AG08396 (cell line): ENCODE measurements around the gene CASR.

Experiments
- DNase-seq: peaks from one replicate; pipeline ENCODE4 v3.0.0; 2012; ENCODE audit warnings: low spot score, mixed read lengths

The CASR gene

GRCh38 chr3:122257644-122258364 lies 74.3 kb downstream of the CASR start:
- no peak for DNase-seq

- peak; percentile 80 for DNase-seq
These were observed 75.4 kb downstream of the CASR start for GRCh38 chr3:122258757-122259371.

- no peak for DNase-seq
These were observed 76.7 kb downstream of the CASR start for GRCh38 chr3:122260206-122260605.

DNA sequence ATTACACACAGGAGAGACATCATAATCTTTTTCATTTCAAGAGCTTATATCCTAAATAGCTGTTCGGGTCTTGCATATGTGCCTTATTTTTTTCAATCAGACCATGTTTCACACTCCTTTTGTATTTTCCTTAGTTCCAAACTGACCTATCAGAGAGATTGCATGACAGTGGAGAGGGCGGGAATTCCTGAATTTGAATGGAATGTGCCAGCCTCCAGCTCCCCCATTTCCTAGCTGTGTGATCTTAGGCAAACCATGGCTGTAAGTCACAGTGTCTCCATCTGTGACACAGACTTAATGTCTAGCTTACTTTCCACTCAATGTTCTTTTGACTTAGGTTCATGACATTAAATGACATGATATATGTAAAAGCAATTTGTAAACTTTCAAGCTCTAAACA lies 79.6 kb downstream of the CASR start:
- no peak for DNase-seq

DNA sequence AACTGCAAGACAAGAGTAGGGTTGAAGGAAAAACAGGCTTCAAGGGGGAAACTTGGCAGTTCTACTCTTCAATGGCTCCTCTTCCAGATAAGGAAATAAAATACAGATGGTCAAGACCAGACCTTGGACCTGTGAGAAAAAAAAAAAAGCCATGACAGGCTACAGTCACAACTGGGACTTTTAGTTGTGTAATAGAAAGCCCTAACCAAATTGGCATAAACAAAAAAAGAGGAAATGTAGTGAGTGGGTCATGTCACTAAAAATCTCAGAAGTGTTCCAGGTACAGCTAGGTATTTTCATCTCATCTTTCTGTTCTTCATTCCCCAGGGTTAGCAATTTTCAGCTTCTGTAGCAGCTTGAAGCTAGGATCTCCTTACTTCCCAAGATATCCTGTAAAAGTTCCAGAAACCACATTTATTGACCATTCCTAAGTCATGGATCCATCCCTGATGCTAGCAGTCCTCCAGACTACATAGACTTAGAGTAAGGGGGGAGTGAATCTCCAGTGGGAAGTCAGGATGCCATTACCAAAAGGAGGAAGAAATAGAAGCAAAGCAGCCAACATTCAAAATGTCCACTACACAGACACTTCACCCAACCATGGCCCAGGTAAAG lies 80.6 kb downstream of the CASR start:
- DNase-seq, result no peak

DNA sequence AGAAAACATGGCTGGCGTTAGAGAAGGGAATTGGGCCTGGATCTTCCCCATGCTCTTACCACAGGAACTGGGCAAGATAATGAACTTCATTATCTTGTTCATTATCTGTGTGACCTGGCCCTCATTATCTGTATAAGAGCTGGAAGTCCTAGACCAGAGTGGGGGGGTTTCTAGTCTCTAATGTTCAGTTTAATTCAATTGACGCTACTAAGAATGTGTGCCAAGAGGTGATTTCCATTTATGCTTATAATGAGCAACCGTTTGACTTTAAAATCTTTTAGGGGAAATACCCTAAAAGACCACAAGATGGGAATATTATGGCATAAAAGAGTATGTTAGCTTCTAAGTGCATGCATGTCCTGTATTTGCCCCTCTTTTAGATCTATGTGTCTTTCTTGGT lies 82.5 kb downstream of the CASR start:
- no peak for DNase-seq

DNA sequence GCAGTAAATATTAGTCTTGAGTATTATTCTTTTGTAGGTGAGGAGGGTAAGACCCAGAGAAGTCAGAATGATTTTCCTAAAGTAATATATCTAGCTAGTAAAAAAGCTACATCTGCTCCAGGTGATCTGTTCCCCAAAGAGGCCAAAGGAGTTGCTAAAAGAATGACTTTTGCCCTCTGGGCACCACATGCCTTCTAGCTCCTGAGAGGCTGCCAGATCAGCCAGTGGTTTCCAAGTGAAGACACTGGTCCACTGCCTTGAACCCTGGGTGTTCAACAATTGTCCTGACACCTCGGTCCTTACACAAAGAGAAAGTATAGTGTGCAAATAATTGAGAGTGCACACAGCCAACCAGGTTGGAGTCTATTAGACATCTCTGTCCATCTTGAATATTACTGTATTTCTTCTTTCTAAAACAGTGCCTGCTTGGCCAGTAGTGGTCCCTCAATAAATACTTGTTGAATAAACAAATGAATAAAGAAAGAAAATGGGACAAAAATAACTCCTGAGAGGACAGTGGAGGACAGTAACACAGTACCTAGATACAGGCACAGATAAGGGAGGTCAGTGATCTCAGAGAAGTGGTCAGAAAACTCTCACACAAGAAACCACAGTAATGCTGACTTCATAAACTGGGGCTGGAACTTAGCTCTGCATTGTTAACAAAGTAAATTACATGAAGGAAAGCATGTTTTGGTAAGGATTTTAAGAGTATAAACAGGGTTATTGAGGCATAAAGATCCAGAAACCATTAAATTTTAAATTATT lies 85.0 kb downstream of the CASR start:
- no peak for DNase-seq

DNA sequence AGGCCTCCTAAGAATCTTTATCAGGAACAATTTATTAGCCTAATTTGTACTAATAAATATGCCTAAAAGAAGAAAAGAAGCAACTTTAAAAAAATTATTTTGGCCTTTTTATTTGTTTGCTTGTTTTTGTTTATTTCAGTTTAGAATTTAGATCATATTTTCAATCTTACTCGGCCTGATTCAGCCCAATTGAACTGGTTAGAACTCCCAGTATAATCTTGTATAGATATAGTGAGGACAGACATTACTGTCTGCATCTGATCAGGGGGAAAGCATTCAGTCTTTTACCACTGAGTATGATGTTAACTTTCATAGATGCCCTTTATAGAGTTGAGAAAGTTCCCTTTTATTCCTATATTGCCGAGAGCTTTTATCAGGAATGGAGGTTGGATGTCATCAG lies 85.6 kb downstream of the CASR start:
- DNase-seq, result no peak

DNA sequence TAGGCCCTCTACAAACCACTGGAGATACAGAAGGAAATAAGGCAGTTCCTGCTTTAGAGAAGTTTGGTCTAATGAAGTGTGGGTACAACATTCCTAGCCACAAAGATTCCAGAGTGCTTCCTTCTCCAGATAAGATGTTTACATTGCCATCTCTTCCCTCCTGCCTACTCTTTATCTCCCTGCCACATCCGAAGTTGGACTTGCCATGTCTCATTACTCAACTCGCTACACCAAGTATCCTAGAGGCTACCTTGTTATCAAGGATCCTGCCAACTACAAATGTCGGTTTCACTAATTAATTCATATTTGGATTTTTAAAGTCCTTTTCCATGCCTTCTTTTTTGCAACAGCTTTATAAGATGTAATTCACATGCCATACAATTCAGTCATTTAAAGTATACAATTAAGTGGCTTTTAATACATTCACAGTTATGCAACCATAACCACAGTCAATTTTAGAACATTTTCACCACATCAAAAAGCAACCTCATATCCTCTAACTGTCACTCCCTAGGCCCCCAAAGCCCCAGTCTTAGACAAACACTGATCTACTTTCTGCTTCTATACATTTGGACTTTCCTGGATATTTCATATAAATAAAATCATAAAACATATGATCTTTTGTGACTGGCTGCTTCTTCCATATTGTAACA lies 87.9 kb downstream of the CASR start:
- no peak for DNase-seq

- no peak for DNase-seq
These were observed 89.4 kb downstream of the CASR start for GRCh38 chr3:122272879-122273278.

DNA sequence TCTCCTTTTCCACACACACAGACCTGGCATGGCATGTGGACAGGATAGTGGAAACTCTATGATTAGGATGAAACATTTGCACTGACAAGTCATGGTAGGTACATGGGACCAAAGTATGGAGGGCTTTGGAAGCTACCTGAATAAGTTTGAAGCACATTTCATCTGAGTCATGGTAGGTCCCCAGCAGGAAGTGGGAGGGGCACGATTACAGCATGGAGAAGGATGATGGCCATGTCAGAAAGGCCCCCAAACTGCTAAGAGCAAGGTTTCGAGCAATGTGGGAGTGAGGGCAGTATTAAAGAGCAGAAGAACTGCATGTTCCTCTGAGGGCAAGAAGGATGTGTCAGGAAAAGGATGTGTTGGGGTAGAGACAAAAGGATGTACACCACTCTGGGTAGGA lies 90.0 kb downstream of the CASR start:
- DNase-seq, result no peak

DNA sequence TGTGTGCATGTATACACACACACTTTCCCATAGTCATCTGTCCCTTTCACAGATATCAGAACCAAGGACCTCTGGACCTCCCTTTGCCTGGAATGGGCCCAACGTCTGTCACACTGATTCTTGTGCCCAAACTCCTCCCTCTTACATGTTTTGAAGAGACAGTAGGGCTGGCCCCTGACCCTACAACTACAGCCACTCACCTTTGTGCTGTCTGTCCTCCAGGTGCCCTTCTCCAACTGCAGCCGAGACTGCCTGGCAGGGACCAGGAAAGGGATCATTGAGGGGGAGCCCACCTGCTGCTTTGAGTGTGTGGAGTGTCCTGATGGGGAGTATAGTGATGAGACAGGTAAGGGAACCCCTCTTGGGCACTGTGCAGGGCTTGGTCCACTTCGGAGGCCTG lies 98.4 kb downstream of the CASR start:
- no peak for DNase-seq

- DNase-seq, result no peak
These were observed 100.5 kb downstream of the CASR start for GRCh38 chr3:122283796-122284445.

DNA sequence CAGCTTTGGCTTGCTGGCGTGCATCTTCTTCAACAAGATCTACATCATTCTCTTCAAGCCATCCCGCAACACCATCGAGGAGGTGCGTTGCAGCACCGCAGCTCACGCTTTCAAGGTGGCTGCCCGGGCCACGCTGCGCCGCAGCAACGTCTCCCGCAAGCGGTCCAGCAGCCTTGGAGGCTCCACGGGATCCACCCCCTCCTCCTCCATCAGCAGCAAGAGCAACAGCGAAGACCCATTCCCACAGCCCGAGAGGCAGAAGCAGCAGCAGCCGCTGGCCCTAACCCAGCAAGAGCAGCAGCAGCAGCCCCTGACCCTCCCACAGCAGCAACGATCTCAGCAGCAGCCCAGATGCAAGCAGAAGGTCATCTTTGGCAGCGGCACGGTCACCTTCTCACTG lies 101.0 kb downstream of the CASR start:
- no peak for DNase-seq

GRCh38 chr3:122294359-122294758 lies 110.9 kb downstream of the CASR start:
- no peak for DNase-seq

GRCh38 chr3:122295266-122296062 lies 112.0 kb downstream of the CASR start:
- DNase-seq, result no peak

DNA sequence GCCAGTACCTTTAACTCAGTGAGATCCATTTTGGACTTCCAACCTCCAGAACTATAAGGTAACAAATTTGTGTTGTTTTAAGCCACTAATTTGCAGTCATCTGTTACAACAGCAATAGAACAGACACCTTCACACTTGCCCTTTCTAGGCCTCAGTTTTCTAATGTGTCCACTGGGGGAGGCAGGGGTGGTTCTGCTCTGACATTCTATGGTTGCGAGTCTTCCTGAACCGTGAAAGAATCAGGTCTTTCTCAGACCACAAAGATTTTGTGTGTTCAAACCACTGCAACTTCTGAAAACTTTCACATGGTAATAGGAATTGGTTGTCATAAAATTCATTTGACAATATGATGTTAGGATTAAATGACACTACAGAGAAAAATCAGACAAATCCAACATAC lies 114.8 kb downstream of the CASR start:
- DNase-seq, result no peak

GRCh38 chr3:122299215-122299614 lies 115.7 kb downstream of the CASR start:
- DNase-seq, result no peak

GRCh38 chr3:122299872-122300460 lies 116.5 kb downstream of the CASR start:
- DNase-seq, result no peak

- DNase-seq, result no peak
These were observed 117.6 kb downstream of the CASR start for GRCh38 chr3:122301063-122301462.
